ENCODE results near the gene VSIG8. TPM values are rescaled to one million over a fixed set of nuclear protein-coding genes. Genes with fewer than 3 reads are reported as not detected.

Gene VSIG8
- total and polyA plus RNA-seq, 2 donors (not counting 1 experiment from before 2014, with no cell fraction given), result not detected

- no peak overlapping the region for H3K27ac Mint-ChIP-seq
- intact Hi-C loops (cut with micrococcal nuclease), result no loop called here
- H3K4me1 Mint-ChIP-seq, result peaks cover 15% of the 10 kb centered on the region
These were observed 36.1 kb upstream of the VSIG8 start for GRCh38 chr1:159898527-159898926.

GRCh38 chr1:159897962-159898361 lies 35.5 kb upstream of the VSIG8 start:
- H3K9me3 ChIP-seq (ENCODE audit: control extremely low read depth in 1 of 3, control insufficient read depth in 2 of 3, insufficient read depth in 1 of 3, low read length in 2 of 3), result peaks cover 0 to 3% (median 0%) of the 10 kb centered on the region in 3 donors
- POLR2A ChIA-PET, result no interaction called here
- Mint-ChIP-seq H3K27ac (no peak overlapping the region), H3K4me3 (no peak overlapping the region), H3K4me1 (peaks cover 15% of the 10 kb centered on the region), H3K9me3 (ENCODE audit: insufficient read depth) (no peaks in the 10 kb centered on the region), H3K27me3 (peaks cover 6% of the 10 kb centered on the region)
- H2AFZ ChIP-seq (ENCODE audit: insufficient read depth, low read depth, low read length, poor library complexity, severe bottlenecking), result no peak overlapping the region
- H3K27me3 ChIP-seq (replicated peaks in 1 of 4; ENCODE audit: control extremely low read depth in 1 of 4, control insufficient read depth in 3 of 4, insufficient read depth in 4 of 4, low read length in 3 of 4), result peaks cover 0 to 11% (median 0%) of the 10 kb centered on the region in 4 experiments
- peak overlapping the region in 1 of 2 donors; percentile 77 for H3K27ac ChIP-seq (ENCODE audit: low read length in 2 of 2)
- peak overlapping the region; percentile 35 for H3K4me2 ChIP-seq (replicated peaks; ENCODE audit: low read depth, low read length, poor library complexity, severe bottlenecking)
- H4K20me1 ChIP-seq (ENCODE audit: control insufficient read depth, insufficient read depth, low read length, poor library complexity, severe bottlenecking), result no peaks in the 10 kb centered on the region
- peaks cover 9 to 11% of the 10 kb centered on the region in 2 donors for H3K4me1 ChIP-seq (ENCODE audit: control insufficient read depth in 2 of 2, insufficient read depth in 2 of 2, low read length in 2 of 2)
- H3K9ac ChIP-seq (ENCODE audit: low read length), result no peak overlapping the region
- no peaks in the 10 kb centered on the region for H3K79me2 ChIP-seq (ENCODE audit: control insufficient read depth, insufficient read depth, low read length)
- intact Hi-C loops (cut with micrococcal nuclease), result no loop called here
- WGBS (ENCODE audit: insufficient coverage), result no CpG with 5 or more reads among the region's 3 CpGs
- DNase-seq (peak; percentile 49), ATAC-seq (ENCODE audit: low read depth) (no peak)
- no peaks in the 10 kb centered on the region for H3K36me3 ChIP-seq (replicated peaks in 1 of 2; ENCODE audit: control extremely low read depth in 1 of 2, control insufficient read depth in 1 of 2, extremely low read depth in 1 of 2, insufficient read depth in 2 of 2, low read length in 1 of 2)
- no peak overlapping the region for H3K4me3 ChIP-seq (ENCODE audit: control extremely low read depth in 1 of 5, extremely low read depth in 1 of 5, insufficient read depth in 1 of 5, low read depth in 2 of 5, low read length in 4 of 5)
- TF ChIP-seq EZH2 (IDR thresholded peaks at IDR 0.05; ENCODE audit: borderline replicate concordance, insufficient read depth, low read depth, low read length, poor library complexity, severe bottlenecking), result no peak
- CTCF ChIA-PET, result no interaction called here

More at GRCh38 chr1:159898527-159898926, 36.1 kb upstream of the VSIG8 start:
- H3K79me2 ChIP-seq (ENCODE audit: control insufficient read depth, insufficient read depth, low read length), result no peaks in the 10 kb centered on the region
- H3K4me1 ChIP-seq (ENCODE audit: control insufficient read depth in 2 of 2, insufficient read depth in 2 of 2, low read length in 2 of 2), result peaks cover 9 to 11% of the 10 kb centered on the region in 2 donors
- H2AFZ ChIP-seq (ENCODE audit: insufficient read depth, low read depth, low read length, poor library complexity, severe bottlenecking), result no peak overlapping the region
- peaks cover 0 to 3% (median 0%) of the 10 kb centered on the region in 3 donors for H3K9me3 ChIP-seq (ENCODE audit: control extremely low read depth in 1 of 3, control insufficient read depth in 2 of 3, insufficient read depth in 1 of 3, low read length in 2 of 3)
- TF ChIP-seq CTCF (IDR thresholded peaks at IDR 0.05) (no peak), EZH2 (IDR thresholded peaks at IDR 0.05; ENCODE audit: borderline replicate concordance, insufficient read depth, low read depth, low read length, poor library complexity, severe bottlenecking) (no peak)
- H3K36me3 ChIP-seq (replicated peaks in 1 of 2; ENCODE audit: control extremely low read depth in 1 of 2, control insufficient read depth in 1 of 2, extremely low read depth in 1 of 2, insufficient read depth in 2 of 2, low read length in 1 of 2), result no peaks in the 10 kb centered on the region
- DNase-seq (peak; percentile 50), ATAC-seq (ENCODE audit: low read depth) (peak; percentile 41)
- H3K4me2 ChIP-seq (replicated peaks; ENCODE audit: low read depth, low read length, poor library complexity, severe bottlenecking), result peak overlapping the region; percentile 35
- peaks cover 0 to 11% (median 0%) of the 10 kb centered on the region in 4 experiments for H3K27me3 ChIP-seq (replicated peaks in 1 of 4; ENCODE audit: control extremely low read depth in 1 of 4, control insufficient read depth in 3 of 4, insufficient read depth in 4 of 4, low read length in 3 of 4)
- Mint-ChIP-seq H3K27me3 (peaks cover 6% of the 10 kb centered on the region), H3K4me3 (no peak overlapping the region), H3K9me3 (ENCODE audit: insufficient read depth) (no peaks in the 10 kb centered on the region)
- ChIA-PET POLR2A (no interaction called here), CTCF (no interaction called here)
- H3K27ac ChIP-seq (ENCODE audit: low read length in 2 of 2), result peak overlapping the region in 1 of 2 donors; percentile 77
- no peaks in the 10 kb centered on the region for H4K20me1 ChIP-seq (ENCODE audit: control insufficient read depth, insufficient read depth, low read length, poor library complexity, severe bottlenecking)
- no peak overlapping the region for H3K4me3 ChIP-seq (ENCODE audit: control extremely low read depth in 1 of 5, extremely low read depth in 1 of 5, insufficient read depth in 1 of 5, low read depth in 2 of 5, low read length in 4 of 5)
- no CpG with 5 or more reads among the region's 3 CpGs for WGBS (ENCODE audit: insufficient coverage)
- H3K9ac ChIP-seq (ENCODE audit: low read length), result no peak overlapping the region
